IPS-18c (cell line): ENCODE data around the gene EARS2.
"Not testable (repeated sequence)": the region's sequence is repeated elsewhere in the genome, so short reads cannot be mapped to it uniquely, and the experiment has no call there.

Source experiments
- H3K4me3 ChIP-seq: 2 replicates; pipeline ENCODE4 v1.7.0; 2013; ENCODE audit warnings: low read depth, mild to moderate bottlenecking, low read length, moderate library complexity; ENCODE audit not compliant: insufficient read depth
- H3K9me3 ChIP-seq: one replicate; pipeline ENCODE4 v1.6.1; 2013; ENCODE audit warnings: mild to moderate bottlenecking, low read length, moderate library complexity; ENCODE audit not compliant: control insufficient read depth, insufficient read depth

The EARS2 gene

GRCh38 chr16:23556881-23557778, at the start of gene EARS2, which contains the start of gene UBFD1:
TSS of gene EARS2 (minus strand) at chr16:23557350. CDS start at chr16:23557343, 7 bp downstream.
TSS of gene UBFD1 (plus strand) at chr16:23557727. CDS start at chr16:23557743, 16 bp downstream.
- Histone ChIP-seq H3K4me3 (peak within 1 kb of the TSS; percentile 95), H3K9me3 (no peaks in the 10 kb centered on the region)

- Histone ChIP-seq H3K4me3 (no peak overlapping the region), H3K9me3 (no peaks in the 10 kb centered on the region)
These were observed 40.0 kb upstream of the EARS2 start for GRCh38 chr16:23597003-23597756.

DNA sequence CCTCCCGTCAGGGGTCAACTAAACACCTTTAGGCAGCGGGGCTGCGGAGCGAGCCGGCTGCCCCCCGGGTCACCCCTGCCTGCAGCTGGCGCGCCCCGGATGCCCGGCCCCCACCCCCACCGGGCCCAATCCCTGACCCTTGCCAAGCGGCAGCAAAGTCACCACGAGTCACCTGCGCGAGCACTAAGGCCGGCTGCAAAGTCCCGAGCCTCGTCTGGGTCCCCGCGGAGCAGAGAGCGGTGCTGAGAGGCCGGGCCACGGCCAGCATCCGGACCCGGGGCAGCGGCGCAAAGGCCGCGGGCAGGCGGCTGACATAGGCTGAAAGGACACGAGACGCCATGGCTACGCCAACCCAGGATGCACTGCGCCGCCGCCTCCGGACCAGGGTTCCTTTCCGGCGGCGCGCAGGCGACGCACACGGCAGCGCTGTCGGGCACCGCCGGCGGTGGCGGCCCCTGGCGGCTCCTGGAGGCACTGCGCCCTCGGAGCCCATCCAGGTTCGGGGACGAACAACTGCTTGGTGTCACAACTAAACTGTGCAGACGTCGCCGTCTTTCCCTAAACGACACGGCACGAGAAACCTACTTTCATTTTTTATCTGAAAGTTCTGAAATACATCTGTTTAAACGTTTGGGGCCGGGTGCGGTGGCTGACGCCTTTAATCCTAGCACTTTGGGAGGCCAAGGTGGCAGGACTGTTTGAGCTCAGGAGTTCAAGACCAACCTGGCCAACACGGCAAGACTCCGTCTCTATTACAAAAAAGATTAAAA, 39.0 kb upstream of the EARS2 start, which contains the start of gene NDUFAB1:
TSS of gene NDUFAB1 (minus strand) at position 366 of the 770 bp plus-strand sequence. CDS start at position 340, 26 bp downstream.
- H3K4me3 ChIP-seq: peak within 1 kb of the TSS; percentile 98
- H3K9me3 ChIP-seq: no peaks in the 10 kb centered on the region

DNA sequence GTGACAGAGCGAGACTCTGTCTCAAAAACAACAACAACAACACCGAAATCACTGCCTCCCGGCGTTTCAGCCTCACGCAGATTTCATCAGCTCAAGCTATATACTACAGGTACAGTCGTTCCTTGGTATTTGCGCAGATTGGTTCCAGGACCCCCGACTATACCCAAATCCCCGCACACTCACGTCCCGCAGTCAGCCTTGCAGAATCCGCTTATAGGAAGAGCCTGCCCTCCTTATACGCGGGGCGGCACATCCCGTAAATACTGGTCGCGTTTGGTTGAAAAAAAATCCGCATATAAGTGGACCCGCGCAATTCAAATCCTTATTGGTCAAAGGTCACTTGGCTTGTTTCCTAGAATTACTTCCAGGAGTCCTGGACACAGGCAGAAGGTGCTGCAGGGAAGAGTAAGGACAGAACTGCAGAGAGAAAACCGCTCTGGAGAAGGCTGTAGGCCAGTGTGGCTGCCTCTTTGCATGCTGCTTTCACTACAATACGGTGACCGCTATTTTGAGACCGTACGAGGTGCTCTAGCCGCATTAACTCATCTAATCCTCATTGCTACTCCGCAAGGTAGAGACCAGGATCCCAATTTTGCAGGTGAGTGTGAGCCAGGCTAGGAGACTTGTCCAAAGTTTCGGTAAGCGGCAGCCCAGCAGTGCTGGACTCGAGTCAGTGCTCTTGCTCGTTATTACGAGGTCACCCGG, 38.2 kb upstream of the EARS2 start:
- Histone ChIP-seq H3K9me3 (no peaks in the 10 kb centered on the region), H3K4me3 (peak overlapping the region; percentile 98)

DNA sequence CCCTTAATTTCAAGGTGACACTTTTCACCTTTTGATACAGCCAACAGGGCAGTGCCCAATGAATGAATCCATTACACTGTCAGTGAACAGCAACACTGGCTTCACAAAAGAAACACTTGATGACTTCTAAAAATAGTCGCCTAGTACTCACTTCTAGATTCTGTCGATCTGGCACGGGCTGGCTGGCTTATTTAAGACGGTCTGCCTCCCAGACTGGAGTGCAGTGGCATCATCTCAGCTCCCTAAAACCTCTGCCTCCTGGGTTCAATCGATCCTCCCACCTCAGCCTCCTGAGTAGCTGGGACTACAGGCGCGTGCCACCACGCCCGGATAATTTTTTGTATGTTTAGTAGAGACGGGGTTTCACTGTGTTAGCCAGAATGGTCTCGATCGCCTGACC, 37.0 kb upstream of the EARS2 start:
- Histone ChIP-seq H3K4me3 (no peak overlapping the region), H3K9me3 (no peaks in the 10 kb centered on the region)

DNA sequence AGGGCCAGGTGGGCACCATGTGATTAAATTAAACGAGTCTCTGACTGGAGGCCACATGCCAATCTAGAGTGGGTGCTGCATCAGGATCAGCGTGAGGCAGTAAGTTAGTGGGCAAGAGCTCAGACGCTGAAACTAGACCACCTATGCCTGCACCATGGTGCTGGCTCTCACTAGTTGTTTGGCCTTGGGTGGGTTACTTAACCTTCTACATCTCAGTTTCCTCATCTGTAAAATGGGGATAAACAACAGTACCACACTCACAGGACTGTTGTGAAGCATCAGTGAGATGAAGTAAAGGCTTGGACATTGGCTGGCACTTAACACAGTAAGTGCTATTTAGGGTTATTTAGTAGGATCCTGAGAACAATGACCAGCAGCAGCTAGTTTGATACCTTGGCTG, 33.0 kb upstream of the EARS2 start:
- Histone ChIP-seq H3K9me3 (no peaks in the 10 kb centered on the region), H3K4me3 (no peak overlapping the region)

DNA sequence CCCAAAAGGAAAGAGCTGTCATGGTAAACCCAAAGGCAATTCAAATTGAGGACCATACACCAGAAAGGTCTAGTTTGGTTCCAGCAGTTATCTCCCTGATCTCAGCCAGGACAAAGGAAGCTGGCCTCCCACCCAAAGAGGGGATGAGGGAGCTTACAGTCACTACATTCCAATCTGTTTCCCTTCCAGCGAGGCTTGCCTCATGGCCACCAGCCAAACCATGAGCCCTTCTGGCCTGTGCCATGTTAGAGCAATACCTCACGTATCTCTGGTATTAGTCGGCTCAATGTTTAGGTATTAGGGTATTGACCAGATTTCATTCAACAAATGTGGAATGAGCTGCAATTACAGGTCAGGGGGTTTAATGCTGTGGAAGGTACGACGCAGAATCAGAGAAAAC, 30.6 kb upstream of the EARS2 start:
- H3K9me3 ChIP-seq: no peaks in the 10 kb centered on the region
- H3K4me3 ChIP-seq: no peak overlapping the region

DNA sequence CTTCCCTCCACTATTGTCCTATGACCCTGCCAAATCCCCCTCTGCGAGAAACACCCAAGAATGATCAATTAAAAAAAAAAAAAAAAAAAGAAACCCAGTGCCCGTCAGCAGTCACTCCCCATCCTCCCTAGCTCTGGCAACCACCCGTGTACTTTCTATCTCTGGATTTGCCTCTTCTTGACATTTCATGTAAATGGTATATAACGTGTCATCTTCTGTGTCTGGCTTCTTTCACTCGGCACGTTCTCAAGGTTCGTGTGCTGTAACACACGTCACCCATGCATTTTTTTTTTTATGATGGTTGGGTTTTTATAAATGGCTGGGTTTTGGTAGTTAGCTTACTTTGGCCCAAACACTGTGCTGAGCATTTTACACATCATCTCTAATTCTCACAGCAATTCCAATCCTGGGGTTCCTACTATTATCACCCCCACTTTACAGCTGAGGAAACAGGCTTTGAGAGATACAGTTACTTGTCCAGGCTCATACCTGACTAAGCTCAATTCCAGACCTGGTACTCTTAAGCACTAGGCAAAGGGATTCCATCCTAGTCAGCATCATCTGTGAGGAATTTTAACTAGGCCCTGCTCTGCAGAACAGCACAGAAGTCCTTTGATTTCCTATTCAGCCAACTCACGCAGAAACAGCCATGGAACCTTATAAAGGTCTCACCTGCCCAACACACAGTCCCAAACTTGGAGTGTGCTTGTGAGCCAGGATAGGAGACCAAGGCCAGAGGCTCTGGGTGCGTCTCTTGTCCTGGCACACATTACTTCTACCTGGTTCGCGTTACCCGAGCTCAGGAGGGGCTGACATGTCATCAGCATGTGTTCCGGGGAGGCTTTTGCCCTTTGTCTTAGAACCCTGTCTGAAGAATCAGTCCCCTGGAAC, 27.3 kb upstream of the EARS2 start:
- no peaks in the 10 kb centered on the region for H3K9me3 ChIP-seq

DNA sequence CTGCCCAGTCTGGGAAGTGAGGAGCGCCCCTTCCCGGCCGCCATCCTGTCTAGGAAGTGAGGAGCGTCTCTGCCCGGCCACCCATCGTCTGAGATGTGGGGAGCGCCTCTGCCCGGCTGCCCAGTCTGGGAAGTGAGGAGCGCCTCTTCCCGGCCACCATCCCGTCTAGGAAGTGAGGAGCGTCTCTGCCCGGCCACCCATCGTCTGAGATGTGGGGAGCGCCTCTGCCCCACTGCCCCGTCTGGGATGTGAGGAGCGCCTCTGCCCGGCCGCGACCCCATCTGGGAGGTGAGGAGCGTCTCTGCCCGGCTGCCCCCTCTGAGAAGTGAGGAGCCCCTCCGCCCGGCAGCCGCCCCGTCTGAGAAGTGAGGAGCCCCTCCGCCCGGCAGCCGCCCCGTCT, 26.1 kb upstream of the EARS2 start:
- not testable (repeated sequence) for H3K9me3 ChIP-seq, H3K4me3 ChIP-seq

More for the DNA sequence above, 27.3 kb upstream of the EARS2 start:
- no peak overlapping the region for H3K4me3 ChIP-seq

DNA sequence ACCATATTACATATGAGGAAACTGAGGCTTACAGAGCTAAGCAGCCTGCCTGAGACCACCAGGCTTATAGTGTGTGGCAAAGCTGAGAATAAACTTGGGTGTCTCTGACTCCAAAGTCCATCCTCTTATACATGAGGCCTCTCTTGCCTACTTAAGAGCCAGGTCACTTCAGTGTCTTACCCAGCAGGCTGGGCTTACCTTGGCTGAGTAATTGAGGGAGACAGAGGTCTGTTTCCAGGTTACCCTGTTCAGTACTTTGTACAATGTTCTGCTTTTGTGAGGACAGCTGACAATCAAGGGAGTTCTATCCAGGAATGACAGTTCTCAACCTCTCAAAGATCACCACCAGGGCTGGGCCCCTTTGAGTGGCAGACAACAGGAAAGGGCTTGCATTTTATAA, 24.6 kb upstream of the EARS2 start:
- Histone ChIP-seq H3K4me3 (no peak overlapping the region), H3K9me3 (no peaks in the 10 kb centered on the region)

- Histone ChIP-seq H3K9me3 (no peaks in the 10 kb centered on the region), H3K4me3 (no peak overlapping the region)
These were observed 23.2 kb upstream of the EARS2 start for GRCh38 chr16:23580391-23580790.

DNA sequence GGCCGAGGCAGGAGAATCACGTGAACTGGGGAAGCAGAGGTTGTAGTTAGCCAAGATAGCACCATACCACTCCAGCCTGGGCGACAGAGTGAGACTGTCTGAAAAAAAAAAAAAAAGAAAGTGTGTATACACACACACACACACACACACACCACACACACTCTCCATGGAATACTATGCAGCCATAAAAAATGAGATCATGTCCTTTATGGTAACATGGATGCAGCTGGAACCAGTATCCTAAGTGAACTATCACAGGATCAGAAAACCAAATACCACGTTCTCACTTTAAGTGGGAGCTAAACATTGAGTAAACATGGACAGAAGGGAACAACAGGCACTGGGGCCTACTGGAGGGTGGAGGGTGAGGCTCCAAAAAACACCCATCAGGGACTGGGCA, 22.2 kb upstream of the EARS2 start:
- Histone ChIP-seq H3K9me3 (no peaks in the 10 kb centered on the region), H3K4me3 (no peak overlapping the region)

GRCh38 chr16:23578101-23578830, 21.1 kb upstream of the EARS2 start:
- Histone ChIP-seq H3K4me3 (no peak overlapping the region), H3K9me3 (no peaks in the 10 kb centered on the region)

GRCh38 chr16:23577493-23577892, 20.3 kb upstream of the EARS2 start:
- H3K4me3 ChIP-seq: no peak overlapping the region
- H3K9me3 ChIP-seq: no peaks in the 10 kb centered on the region

DNA sequence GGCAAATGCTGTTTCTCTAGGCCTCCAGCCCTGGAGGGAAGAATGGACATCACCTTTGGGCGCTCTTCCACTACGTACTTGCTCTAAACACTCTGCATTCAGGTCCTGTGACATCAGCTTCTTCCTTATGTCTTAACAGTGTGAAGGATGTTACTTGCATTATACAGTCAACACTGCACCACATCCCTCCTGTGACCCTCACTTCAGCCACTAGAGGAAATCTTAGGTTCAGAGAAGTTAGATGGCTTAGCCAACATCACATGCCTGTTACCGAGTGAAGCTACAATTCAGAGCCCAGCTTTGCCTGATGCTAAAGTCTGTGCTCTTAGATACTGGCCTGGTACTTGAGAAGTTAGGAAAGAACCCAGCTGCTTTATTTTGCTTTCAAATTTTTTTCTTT, 18.7 kb upstream of the EARS2 start:
- Histone ChIP-seq H3K9me3 (no peaks in the 10 kb centered on the region), H3K4me3 (no peak overlapping the region)
